Measurements from ENCODE around the gene TMEM150C. TPM values are rescaled to one million over a fixed set of nuclear protein-coding genes. Genes with fewer than 3 reads are reported as not detected.
A peak's percentile ranks its signal among the peaks of the same experiment; 100 is the strongest.

The TMEM150C gene
- polyA plus RNA-seq: 3.9 TPM
- long read RNA-seq, donor 1, partial matches to known transcripts: 0 of 1 reads
- long read RNA-seq, donor 1, other reads (novel, unspliced or antisense): 0 of 1 reads
- long read RNA-seq, donor 2, partial matches to known transcripts: 0 of 3 reads
- long read RNA-seq, donor 2, other reads (novel, unspliced or antisense): 0 of 3 reads
- long read RNA-seq, donor 3, partial matches to known transcripts: 0 of 2 reads
- long read RNA-seq, donor 3, other reads (novel, unspliced or antisense): 0 of 2 reads
- long read RNA-seq, donor 4: 0 reads
- long read RNA-seq, donor 5: 0 reads
- long read RNA-seq, donor 6, partial matches to known transcripts: 0 of 1 reads
- long read RNA-seq, donor 6, other reads (novel, unspliced or antisense): 0 of 1 reads
- long read RNA-seq, donor 7, partial matches to known transcripts: 0 of 1 reads
- long read RNA-seq, donor 7, other reads (novel, unspliced or antisense): 0 of 1 reads
- long read RNA-seq, donor 8, partial matches to known transcripts: 0 of 3 reads
- long read RNA-seq, donor 8, other reads (novel, unspliced or antisense): 0 of 3 reads
- long read RNA-seq, donor 9, partial matches to known transcripts: 0 of 2 reads
- long read RNA-seq, donor 9, other reads (novel, unspliced or antisense): 0 of 2 reads
- long read RNA-seq, donor 10: 0 reads
- long read RNA-seq, donor 11: 0 reads

DNA sequence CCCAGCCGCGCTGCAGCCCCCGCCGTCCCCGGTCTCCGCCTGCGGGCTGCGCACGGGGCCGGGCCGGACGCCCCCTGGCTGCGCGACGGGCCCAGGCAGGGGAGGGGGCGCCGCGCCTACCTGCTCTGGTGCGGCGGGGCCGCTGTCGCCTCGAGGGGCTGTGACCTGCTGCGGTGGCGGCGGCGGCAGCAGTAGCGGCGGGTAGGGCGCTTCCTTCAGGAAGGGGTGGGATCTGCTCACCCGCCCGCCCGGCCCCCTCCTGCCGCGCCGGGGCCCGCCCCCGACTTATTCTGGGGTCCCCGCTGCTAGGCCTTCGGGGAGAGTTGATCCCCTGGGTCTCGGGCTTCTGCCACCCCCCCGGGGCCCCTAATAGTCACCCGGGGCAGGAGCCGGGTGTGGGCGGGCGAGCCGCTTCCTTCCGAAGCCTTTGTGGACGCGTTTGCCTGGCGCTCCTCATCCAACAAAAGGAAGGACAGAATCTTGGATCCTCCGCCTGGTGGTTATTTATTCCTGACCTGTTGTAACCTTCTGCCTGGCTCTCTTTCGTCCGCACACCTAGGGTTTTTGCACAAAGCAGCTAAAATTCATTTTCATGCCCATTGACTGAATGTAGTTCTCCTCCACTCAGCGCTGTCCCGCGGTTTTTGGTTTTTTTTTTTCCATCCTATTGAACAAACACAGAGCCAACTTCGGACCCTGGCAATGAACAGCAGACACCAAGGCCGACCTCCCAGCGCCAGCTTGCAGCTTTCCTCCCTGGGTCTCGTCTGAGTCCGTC lies at the start of gene TMEM150C:
Gene TMEM150C, minus strand, starts transcription at position 203 of the 778 bp plus-strand sequence. CDS start 57,331 bp downstream, outside the sequence.
- no peaks in the 10 kb centered on the region for H3K36me3 ChIP-seq (ENCODE audit: control insufficient read depth, insufficient read depth, low read length)
- no peaks in the 10 kb centered on the region for H3K4me1 ChIP-seq (ENCODE audit: control insufficient read depth, insufficient read depth, low read length)
- no peak within 1 kb of the TSS for H3K27ac ChIP-seq (ENCODE audit: low read length)
- peak; percentile 12 to 52 for DNase-seq
- 13% methylated on average over 4 of the region's 62 CpGs for WGBS (ENCODE audit: insufficient coverage, low lambda C conversion rate)
- H3K9me3 ChIP-seq (ENCODE audit: control insufficient read depth, low read depth, low read length): no peaks in the 10 kb centered on the region
- peak within 1 kb of the TSS; percentile 54 for H3K4me3 ChIP-seq (ENCODE audit: low read length)
- H3K27me3 ChIP-seq (ENCODE audit: control insufficient read depth, insufficient read depth, low read length): peaks cover 12% of the 10 kb centered on the region

- WGBS (ENCODE audit: insufficient coverage, low lambda C conversion rate): no CpG with 5 or more reads among the region's 4 CpGs
- Histone ChIP-seq H3K4me1 (ENCODE audit: control insufficient read depth, insufficient read depth, low read length) (no peaks in the 10 kb centered on the region), H3K9me3 (ENCODE audit: control insufficient read depth, low read depth, low read length) (no peaks in the 10 kb centered on the region), H3K4me3 (ENCODE audit: low read length) (no peak overlapping the region), H3K36me3 (ENCODE audit: control insufficient read depth, insufficient read depth, low read length) (no peaks in the 10 kb centered on the region), H3K27ac (ENCODE audit: low read length) (no peak overlapping the region), H3K27me3 (ENCODE audit: control insufficient read depth, insufficient read depth, low read length) (no peaks in the 10 kb centered on the region)
- DNase-seq: no peak
Measured at GRCh38 chr4:82611527-82611926, 49.7 kb upstream of the TMEM150C start.

DNA sequence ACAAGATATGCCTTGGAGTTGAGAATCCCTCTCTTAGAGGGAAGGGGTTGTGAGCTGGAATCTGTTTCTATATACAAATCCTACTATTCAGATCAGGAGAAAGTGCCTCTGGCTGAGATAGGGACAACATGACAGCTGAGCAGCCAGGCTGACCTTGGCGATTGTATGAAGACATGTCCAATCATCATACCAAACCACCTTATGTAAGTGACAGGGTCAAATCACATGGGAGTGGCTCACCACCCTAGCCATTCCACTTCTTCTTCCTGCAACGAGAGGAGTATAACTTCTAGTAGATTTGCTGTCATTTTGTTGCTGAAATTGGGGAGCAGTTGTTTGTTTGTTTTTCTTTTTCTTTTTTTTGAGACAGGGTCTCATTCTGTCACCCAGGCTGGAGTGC lies 48.3 kb upstream of the TMEM150C start:
- Histone ChIP-seq H3K27ac (ENCODE audit: low read length) (no peak overlapping the region), H3K27me3 (ENCODE audit: control insufficient read depth, insufficient read depth, low read length) (no peaks in the 10 kb centered on the region), H3K4me1 (ENCODE audit: control insufficient read depth, insufficient read depth, low read length) (no peaks in the 10 kb centered on the region), H3K9me3 (ENCODE audit: control insufficient read depth, low read depth, low read length) (no peaks in the 10 kb centered on the region), H3K36me3 (ENCODE audit: control insufficient read depth, insufficient read depth, low read length) (no peaks in the 10 kb centered on the region), H3K4me3 (ENCODE audit: low read length) (no peak overlapping the region)
- no peak for DNase-seq
- no CpG with 5 or more reads among the region's 2 CpGs for WGBS (ENCODE audit: insufficient coverage, low lambda C conversion rate)

- Histone ChIP-seq H3K4me3 (ENCODE audit: low read length) (no peak overlapping the region), H3K9me3 (ENCODE audit: control insufficient read depth, low read depth, low read length) (no peaks in the 10 kb centered on the region), H3K27ac (ENCODE audit: low read length) (no peak overlapping the region), H3K4me1 (ENCODE audit: control insufficient read depth, insufficient read depth, low read length) (no peaks in the 10 kb centered on the region), H3K36me3 (ENCODE audit: control insufficient read depth, insufficient read depth, low read length) (no peaks in the 10 kb centered on the region), H3K27me3 (ENCODE audit: control insufficient read depth, insufficient read depth, low read length) (no peaks in the 10 kb centered on the region)
- DNase-seq: no peak
- no CpG with 5 or more reads among the region's 7 CpGs for WGBS (ENCODE audit: insufficient coverage, low lambda C conversion rate)
Measured at GRCh38 chr4:82606622-82607021, 44.8 kb upstream of the TMEM150C start.

DNA sequence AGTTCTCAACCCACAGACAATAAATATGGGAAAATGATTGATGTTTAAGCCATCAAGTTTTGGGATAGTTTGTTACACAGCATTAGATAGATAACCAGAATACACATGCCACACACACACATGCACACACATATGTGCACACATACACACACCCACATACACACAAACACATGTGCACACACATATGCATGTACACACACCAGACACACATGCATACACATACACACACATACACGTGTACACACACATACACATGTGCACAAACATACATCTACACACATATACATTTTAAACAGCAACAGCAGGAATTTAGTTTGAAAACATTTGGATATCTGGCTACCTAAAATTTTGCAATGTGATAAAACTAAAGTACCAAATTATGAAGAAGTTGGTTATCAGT lies 42.7 kb upstream of the TMEM150C start:
- WGBS (ENCODE audit: insufficient coverage, low lambda C conversion rate): no CpG with 5 or more reads among the region's 1 CpG
- H3K4me1 ChIP-seq (ENCODE audit: control insufficient read depth, insufficient read depth, low read length): no peaks in the 10 kb centered on the region
- no peak overlapping the region for H3K27ac ChIP-seq (ENCODE audit: low read length)
- no peak for DNase-seq
- H3K9me3 ChIP-seq (ENCODE audit: control insufficient read depth, low read depth, low read length): no peaks in the 10 kb centered on the region
- no peaks in the 10 kb centered on the region for H3K36me3 ChIP-seq (ENCODE audit: control insufficient read depth, insufficient read depth, low read length)
- H3K4me3 ChIP-seq (ENCODE audit: low read length): no peak overlapping the region
- H3K27me3 ChIP-seq (ENCODE audit: control insufficient read depth, insufficient read depth, low read length): no peaks in the 10 kb centered on the region

- Histone ChIP-seq H3K4me3 (ENCODE audit: low read length) (no peak overlapping the region), H3K9me3 (ENCODE audit: control insufficient read depth, low read depth, low read length) (no peaks in the 10 kb centered on the region), H3K4me1 (ENCODE audit: control insufficient read depth, insufficient read depth, low read length) (no peaks in the 10 kb centered on the region), H3K27ac (ENCODE audit: low read length) (no peak overlapping the region), H3K36me3 (ENCODE audit: control insufficient read depth, insufficient read depth, low read length) (no peaks in the 10 kb centered on the region), H3K27me3 (ENCODE audit: control insufficient read depth, insufficient read depth, low read length) (no peaks in the 10 kb centered on the region)
- no peak for DNase-seq
- 93% methylated on average over 3 of the region's 9 CpGs for WGBS (ENCODE audit: insufficient coverage, low lambda C conversion rate)
Measured at GRCh38 chr4:82601242-82602015, 39.6 kb upstream of the TMEM150C start.

DNA sequence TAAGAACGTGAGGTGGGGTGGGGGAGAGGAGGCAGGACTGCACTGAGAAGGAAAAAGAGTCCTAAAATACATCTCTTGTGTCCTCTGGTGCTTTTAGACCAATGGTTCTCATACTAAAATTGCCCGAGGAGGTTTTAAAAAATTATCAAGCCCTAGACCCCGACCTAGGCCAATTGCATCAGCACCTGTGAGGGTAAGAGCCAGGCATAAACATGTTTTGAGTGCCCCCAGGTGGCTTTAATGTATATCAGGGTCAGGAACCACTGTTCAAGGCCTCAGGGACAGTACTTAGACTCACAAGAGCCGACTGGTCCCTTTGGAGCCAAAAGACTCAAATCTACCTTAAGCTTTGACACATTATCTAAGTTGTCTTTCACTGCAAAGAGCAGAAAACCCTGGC lies 37.5 kb upstream of the TMEM150C start:
- WGBS (ENCODE audit: insufficient coverage, low lambda C conversion rate): no CpG with 5 or more reads among the region's 4 CpGs
- no peaks in the 10 kb centered on the region for H3K36me3 ChIP-seq (ENCODE audit: control insufficient read depth, insufficient read depth, low read length)
- no peaks in the 10 kb centered on the region for H3K9me3 ChIP-seq (ENCODE audit: control insufficient read depth, low read depth, low read length)
- H3K4me3 ChIP-seq (ENCODE audit: low read length): no peak overlapping the region
- no peaks in the 10 kb centered on the region for H3K27me3 ChIP-seq (ENCODE audit: control insufficient read depth, insufficient read depth, low read length)
- peaks cover under 1% of the 10 kb centered on the region for H3K4me1 ChIP-seq (ENCODE audit: control insufficient read depth, insufficient read depth, low read length)
- DNase-seq: no peak
- no peak overlapping the region for H3K27ac ChIP-seq (ENCODE audit: low read length)

GRCh38 chr4:82594456-82594855 lies 32.7 kb upstream of the TMEM150C start:
- no peak overlapping the region for H3K4me3 ChIP-seq (ENCODE audit: low read length)
- no peaks in the 10 kb centered on the region for H3K27me3 ChIP-seq (ENCODE audit: control insufficient read depth, insufficient read depth, low read length)
- H3K27ac ChIP-seq (ENCODE audit: low read length): no peak overlapping the region
- DNase-seq: no peak
- no peaks in the 10 kb centered on the region for H3K9me3 ChIP-seq (ENCODE audit: control insufficient read depth, low read depth, low read length)
- WGBS (ENCODE audit: insufficient coverage, low lambda C conversion rate): no CpG with 5 or more reads among the region's 4 CpGs
- H3K36me3 ChIP-seq (ENCODE audit: control insufficient read depth, insufficient read depth, low read length): no peaks in the 10 kb centered on the region
- H3K4me1 ChIP-seq (ENCODE audit: control insufficient read depth, insufficient read depth, low read length): peaks cover 14% of the 10 kb centered on the region

GRCh38 chr4:82593411-82593810 lies 31.6 kb upstream of the TMEM150C start:
- no peaks in the 10 kb centered on the region for H3K9me3 ChIP-seq (ENCODE audit: control insufficient read depth, low read depth, low read length)
- 10% methylated on average over 3 of the region's 5 CpGs for WGBS (ENCODE audit: insufficient coverage, low lambda C conversion rate)
- H3K4me1 ChIP-seq (ENCODE audit: control insufficient read depth, insufficient read depth, low read length): peaks cover 14% of the 10 kb centered on the region
- H3K27me3 ChIP-seq (ENCODE audit: control insufficient read depth, insufficient read depth, low read length): no peaks in the 10 kb centered on the region
- H3K4me3 ChIP-seq (ENCODE audit: low read length): no peak overlapping the region
- no peaks in the 10 kb centered on the region for H3K36me3 ChIP-seq (ENCODE audit: control insufficient read depth, insufficient read depth, low read length)
- H3K27ac ChIP-seq (ENCODE audit: low read length): peak overlapping the region; percentile 39
- DNase-seq: peak; percentile 40 to 82

DNA sequence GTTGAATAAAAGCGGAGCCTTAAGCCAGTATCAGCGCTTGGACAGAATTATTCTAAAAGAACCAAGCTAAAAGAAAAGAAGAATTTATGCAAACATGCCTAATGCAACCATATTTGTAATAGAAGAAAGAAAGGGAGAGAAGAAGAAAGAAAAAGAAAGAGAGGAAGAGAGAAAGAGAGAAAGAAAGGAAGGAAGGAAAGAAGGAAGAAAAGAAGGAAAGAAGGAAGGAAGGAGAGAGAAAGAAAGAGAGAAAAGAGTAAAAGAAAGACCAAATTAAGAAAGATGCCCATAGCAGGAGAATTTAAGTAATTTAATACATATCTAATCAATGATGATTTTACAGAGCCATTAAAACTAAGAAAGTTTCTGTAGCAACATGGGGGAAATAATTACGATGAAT lies 30.9 kb upstream of the TMEM150C start:
- Histone ChIP-seq H3K36me3 (ENCODE audit: control insufficient read depth, insufficient read depth, low read length) (no peaks in the 10 kb centered on the region), H3K4me1 (ENCODE audit: control insufficient read depth, insufficient read depth, low read length) (peaks cover 14% of the 10 kb centered on the region), H3K9me3 (ENCODE audit: control insufficient read depth, low read depth, low read length) (no peaks in the 10 kb centered on the region), H3K4me3 (ENCODE audit: low read length) (no peak overlapping the region), H3K27ac (ENCODE audit: low read length) (no peak overlapping the region), H3K27me3 (ENCODE audit: control insufficient read depth, insufficient read depth, low read length) (no peaks in the 10 kb centered on the region)
- DNase-seq: no peak
- 100% methylated on average over 3 of the region's 3 CpGs for WGBS (ENCODE audit: insufficient coverage, low lambda C conversion rate)

Data from large intestine (tissue), 12 donors.